Fibroblast of upper back skin (primary cell): Measurements from ENCODE around the gene STK38L.

ENCODE experiments used
- DNase-seq: peaks from one replicate; pipeline ENCODE4 v3.0.0-alpha.2; 2013

Gene STK38L

DNA sequence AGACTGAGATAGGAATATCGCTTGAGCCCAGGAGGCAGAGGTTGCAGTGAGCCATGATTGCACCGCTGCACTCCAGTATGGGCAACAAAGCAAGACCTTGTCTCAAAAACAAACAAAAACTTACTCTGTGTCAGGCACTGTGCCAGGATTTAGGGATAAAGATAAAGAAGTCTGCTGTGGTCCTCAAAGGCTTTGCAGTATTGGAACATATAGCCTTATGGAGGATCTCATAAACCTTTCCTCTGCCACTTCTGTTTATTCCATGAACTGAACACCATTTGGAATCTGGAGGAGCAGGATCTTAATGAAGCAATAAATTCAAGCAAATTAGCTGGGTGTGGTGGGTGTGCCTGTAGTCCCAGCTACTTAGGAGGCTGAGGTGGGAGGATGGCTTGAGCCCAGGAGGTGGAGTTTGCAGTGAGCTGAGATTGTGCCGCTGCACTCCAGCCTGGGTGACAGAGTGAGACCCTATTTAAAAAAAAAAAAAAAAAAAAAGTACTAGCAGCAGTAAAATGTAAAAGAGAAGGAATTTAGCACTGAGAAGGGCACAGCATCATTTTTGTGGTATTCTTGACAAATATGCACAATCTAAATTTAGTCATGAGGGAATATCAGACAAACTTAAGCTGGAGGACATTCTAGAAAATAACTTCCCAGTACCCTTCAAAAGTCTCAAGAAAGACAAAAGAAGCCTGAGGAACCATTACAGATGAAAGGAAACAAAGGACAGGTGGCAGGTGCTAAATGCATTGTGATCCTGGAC lies 115.7 kb downstream of the STK38L start:
- peak; percentile 47 for DNase-seq

DNA sequence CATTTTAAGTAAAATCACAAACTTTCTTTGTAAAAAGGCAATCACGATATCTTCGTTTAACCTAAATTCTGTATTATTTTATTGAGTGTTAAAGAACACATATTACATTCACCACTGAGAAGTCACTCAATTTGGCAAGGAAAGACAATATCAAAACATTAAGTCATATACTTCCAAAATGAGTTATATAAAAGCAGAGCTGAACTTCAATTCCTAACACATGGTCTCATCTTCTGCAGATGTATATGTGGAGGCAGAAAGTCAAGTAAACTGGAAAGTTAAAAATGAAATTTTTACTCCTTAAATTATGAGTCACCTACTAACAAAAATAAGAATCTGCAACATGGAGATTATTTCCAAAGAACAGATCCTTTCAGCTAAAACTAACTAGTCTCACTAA lies 117.3 kb downstream of the STK38L start:
- DNase-seq: peak; percentile 57

DNA sequence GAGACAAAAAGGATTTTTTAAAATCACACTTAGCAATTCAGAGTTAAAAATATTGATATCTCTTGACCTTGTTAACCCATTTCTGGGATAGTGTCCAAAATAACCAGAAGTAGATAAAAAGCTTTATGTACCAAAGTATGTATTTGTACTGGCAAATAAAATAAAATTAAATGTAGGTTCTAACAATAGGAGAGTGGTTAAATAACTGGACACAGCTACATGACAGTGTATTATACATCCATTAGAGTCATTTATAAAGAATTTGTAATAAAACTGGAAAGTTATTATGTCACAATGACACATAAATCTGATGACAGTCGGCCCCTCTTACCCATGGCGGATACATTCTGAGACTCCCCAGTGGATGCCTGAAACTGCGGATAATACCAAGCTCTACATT lies 122.5 kb downstream of the STK38L start:
- no peak for DNase-seq

DNA sequence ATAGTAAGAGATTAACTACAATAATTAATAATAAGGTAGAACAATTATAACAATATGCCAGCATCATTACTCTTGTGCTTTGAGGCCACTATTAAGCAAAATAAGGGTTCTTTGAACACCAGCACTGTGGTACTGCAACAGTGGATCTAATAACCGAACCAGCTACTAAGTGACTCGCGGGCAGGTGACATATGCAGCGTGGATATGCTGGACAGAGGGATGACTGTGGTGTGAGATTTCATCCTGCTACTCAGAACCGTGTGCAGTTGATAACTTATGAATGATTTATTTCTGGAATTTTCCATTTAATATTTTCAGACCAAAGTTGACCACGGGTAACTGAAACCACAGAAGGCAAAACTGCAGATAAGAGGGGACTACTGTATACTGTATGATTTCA lies 123.0 kb downstream of the STK38L start:
- peak; percentile 31 for DNase-seq
